Transverse colon (tissue), 4 donors: Measurements from ENCODE around the gene NOS3. TPM values are rescaled to one million over a fixed set of nuclear protein-coding genes. Genes with fewer than 3 reads are reported as not detected.
"Not testable (repeated sequence)": the region's sequence is repeated elsewhere in the genome, so short reads cannot be mapped to it uniquely, and the experiment has no call there.

ENCODE experiments used
- DNase-seq: peaks from one replicate; pipeline ENCODE4 v3.0.0-alpha.2; 2019
- H3K27ac ChIP-seq, 4 donors: fragments of 200-600 bp; sonication (generic); 2 replicates each; pipeline ENCODE4 v1.5.1; 2016 to 2018; ENCODE audit warnings: inconsistent platforms in 4 of 4
- H3K27me3 ChIP-seq: fragments of 200-600 bp; sonication (generic); 2 replicates; pipeline ENCODE4 v1.5.1; 2017; ENCODE audit warnings: inconsistent platforms
- H3K36me3 ChIP-seq, 4 donors: fragments of 200-600 bp; sonication (generic); 2 replicates each; pipeline ENCODE4 v1.5.1; 2017 to 2019; ENCODE audit warnings: inconsistent platforms in 4 of 4
- H3K4me1 ChIP-seq, 4 donors: fragments of 200-600 bp; sonication (generic); 2 replicates each; pipeline ENCODE4 v1.5.1; 2017 to 2020; ENCODE audit warnings: inconsistent platforms in 4 of 4
- H3K4me3 ChIP-seq, 4 donors: fragments of 200-600 bp; sonication (generic); 1 replicate in 1 of 4; 2 replicates in 3 of 4; pipeline versions ENCODE4 v1.5.1 to v1.6.1; 2017 to 2019; ENCODE audit warnings: inconsistent platforms in 4 of 4
- H3K9me3 ChIP-seq, 2 donors: fragments of 200-600 bp; sonication (generic); 2 replicates each; pipeline ENCODE4 v1.5.1; 2017 to 2019; ENCODE audit warnings: inconsistent platforms in 2 of 2
- CTCF ChIP-seq, 5 experiments: fragments of 200-600 bp in 3 of 5; fragments of 450-650 bp in 2 of 5; sonication (generic) in 3 of 5; IDR thresholded peaks; 1 replicate in 2 of 5; 2 replicates in 3 of 5; pipeline ENCODE4 v1.5.1; 2016 to 2017; ENCODE audit warnings: antibody characterized with exemption in 5 of 5, inconsistent platforms in 3 of 5, mild to moderate bottlenecking in 2 of 5, moderate library complexity in 1 of 5
- EP300 ChIP-seq: sonication (generic); formaldehyde crosslinking; IDR thresholded peaks from one replicate; pipeline ENCODE4 v1.6.1; 2017; ENCODE audit warnings: antibody characterized with exemption, low read depth
- POLR2A ChIP-seq: fragments of 450-650 bp; IDR thresholded peaks from one replicate; pipeline ENCODE4 v1.6.1; 2016; ENCODE audit warnings: antibody characterized with exemption, mild to moderate bottlenecking, moderate library complexity
- POLR2AphosphoS5 ChIP-seq, 3 donors: sonication (generic); formaldehyde crosslinking; IDR thresholded peaks; one replicate each; pipeline ENCODE4 v1.6.1; 2016; ENCODE audit warnings: antibody characterized with exemption in 3 of 3
- WGBS, 2 donors: methylation state at CpG; one replicate each; pipeline ENCODE4 v1.1.5; 2018; ENCODE audit warnings: low coverage in 1 of 2; 5-methylcytosine and 5-hydroxymethylcytosine counted together
- in situ Hi-C, 4 donors: fragments of 200-750 bp; cut with MboI; loops; one replicate each; pipeline versions ENCODE4 v1.15.0 to v1.15.1; 2017; ENCODE audit warnings: low sequenced_read_pairs in 3 of 4, low pct_ligation_motif_present in 1 of 4, low pct_unique_long_range_greater_than_20kb in 1 of 4
- intact Hi-C: fragments of 100-400 bp; cut with DNase I; formaldehyde crosslinking; loops from one replicate; pipeline ENCODE4 v1.15.1; 2023; ENCODE audit warnings: low total_unique reads
- total RNA-seq, 4 donors: library from RNA; depleted of rRNA; stranded (reverse); fragments of >200 nt; gene quantifications; one replicate each; pipeline ENCODE4 v1.1.0, GENCODE V29; 2016

Gene NOS3
- total RNA-seq, 4 donors from 2014 or later = 2.5 to 34.2 (median 7.0) TPM

DNA sequence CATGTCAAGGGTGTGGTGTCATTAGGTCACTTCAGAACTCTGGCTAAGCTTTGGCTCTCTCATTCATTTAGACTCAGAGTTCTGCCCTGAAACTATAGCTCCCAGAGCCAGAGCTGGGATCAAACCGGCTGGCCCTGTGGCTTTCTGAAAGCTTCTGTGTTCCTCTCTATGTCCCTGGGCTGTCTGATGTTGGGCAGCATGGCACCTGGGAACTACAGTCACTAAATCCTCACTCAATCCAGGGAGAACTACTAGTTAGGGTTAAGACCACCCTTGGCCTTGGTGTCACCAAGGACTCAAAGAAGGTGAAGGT lies 20.2 kb downstream of the NOS3 start:
- peaks cover 18 to 37% (median 20%) of the 10 kb centered on the region in 4 donors for H3K4me1 ChIP-seq
- intact Hi-C loops = no loop called here
- TF ChIP-seq POLR2AphosphoS5 (IDR thresholded peaks at IDR 0.05) (no peak), POLR2A (no peak), CTCF (IDR thresholded peaks at IDR 0.05) (no peak), EP300 (no peak)
- no peak overlapping the region for H3K4me3 ChIP-seq
- H3K9me3 ChIP-seq = no peaks in the 10 kb centered on the region
- DNase-seq = no peak
- no peak overlapping the region for H3K27ac ChIP-seq
- 75% methylated on average over 1 of the region's 1 CpG; no CpG with 5 or more reads in 1 of the 2 donors for WGBS, 2 donors
- H3K27me3 ChIP-seq = peaks cover 1% of the 10 kb centered on the region
- in situ Hi-C loops = no loop called here
- no peaks in the 10 kb centered on the region for H3K36me3 ChIP-seq

DNA sequence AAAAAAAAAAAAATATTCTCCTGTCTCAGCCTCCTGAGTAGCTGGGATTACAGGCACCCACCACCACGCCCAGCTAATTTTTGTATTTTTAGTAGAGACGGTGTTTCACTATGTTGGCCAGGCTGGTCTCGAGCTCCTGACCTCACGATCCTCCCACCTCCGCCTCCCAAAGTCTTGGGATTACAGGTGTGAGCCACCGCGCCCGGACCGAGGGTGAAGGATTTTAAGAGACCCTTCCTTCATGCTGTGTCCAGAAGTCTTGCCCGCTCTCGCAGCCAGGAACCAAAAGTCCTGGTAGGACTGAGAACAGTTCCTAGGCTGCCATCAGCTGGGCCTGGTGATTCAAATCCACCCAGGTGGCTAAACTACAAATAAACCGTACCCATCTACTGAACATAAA lies 20.8 kb downstream of the NOS3 start:
- H3K27me3 ChIP-seq, H3K9me3 ChIP-seq, intact Hi-C loops, H3K36me3 ChIP-seq, H3K4me3 ChIP-seq, DNase-seq, in situ Hi-C loops: not testable (repeated sequence)
- Histone ChIP-seq H3K4me1 (peaks cover 18 to 37% (median 20%) of the 10 kb centered on the region in 4 donors), H3K27ac (peak overlapping the region in 3 of 4 donors; percentile 33 to 71 (median 57))
- WGBS, 2 donors = 82% methylated on average over 12 of the region's 12 CpGs; no CpG with 5 or more reads in 1 of the 2 donors

DNA sequence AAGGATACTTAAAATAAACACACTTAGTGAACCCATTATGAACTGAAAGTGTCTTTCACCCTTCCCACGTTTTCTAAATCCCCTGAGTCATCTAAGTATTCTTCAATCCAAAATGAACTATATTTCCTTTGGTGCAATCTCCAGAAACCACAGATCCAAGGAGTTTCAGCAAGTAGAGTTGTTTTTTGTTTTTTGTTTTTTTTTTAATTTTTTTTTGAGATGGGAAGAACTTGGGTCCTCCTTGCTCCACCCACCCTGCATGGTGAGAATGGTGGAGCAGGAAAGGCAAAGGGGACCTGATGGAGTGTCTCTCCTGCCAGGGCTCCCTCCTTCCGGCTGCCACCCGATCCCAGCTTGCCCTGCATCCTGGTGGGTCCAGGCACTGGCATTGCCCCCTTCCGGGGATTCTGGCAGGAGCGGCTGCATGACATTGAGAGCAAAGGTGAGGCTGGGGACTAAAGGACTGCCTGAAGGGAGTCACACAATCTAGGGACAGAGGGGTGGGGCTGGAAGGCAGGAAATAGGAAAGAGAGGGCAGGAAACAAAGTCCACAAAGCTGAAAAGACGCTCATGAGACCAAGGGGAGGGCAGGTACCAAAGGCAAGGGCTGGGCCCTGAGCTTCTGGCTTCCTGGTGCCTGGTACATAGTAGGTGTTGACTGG lies 21.3 kb downstream of the NOS3 start:
- in situ Hi-C loops (no loop called here), intact Hi-C loops (no loop called here)
- peaks cover 3% of the 10 kb centered on the region for H3K27me3 ChIP-seq
- H3K4me1 ChIP-seq = peaks cover 18 to 37% (median 20%) of the 10 kb centered on the region in 4 donors
- WGBS, 2 donors = 31 to 43% methylated on average over 2 to 6 of the region's 6 CpGs
- H3K4me3 ChIP-seq = no peak overlapping the region
- H3K27ac ChIP-seq = peak overlapping the region; percentile 33 to 71 (median 58)
- no peaks in the 10 kb centered on the region for H3K9me3 ChIP-seq
- DNase-seq = peak; percentile 76
- TF ChIP-seq EP300 = no peak
- peak in 2 of 5 experiments; percentile 9 to 34 for TF ChIP-seq CTCF (IDR thresholded peaks at IDR 0.05)
- no peaks in the 10 kb centered on the region for H3K36me3 ChIP-seq

GRCh38 chr7:151012911-151013347 lies 22.1 kb downstream of the NOS3 start:
- Histone ChIP-seq H3K27me3 (peaks cover 8% of the 10 kb centered on the region), H3K27ac (peak overlapping the region; percentile 33 to 71 (median 58))
- intact Hi-C loops = no loop called here

More at GRCh38 chr7:151012911-151013347, 22.1 kb downstream of the NOS3 start:
- Histone ChIP-seq H3K4me1 (peaks cover 19 to 39% (median 21%) of the 10 kb centered on the region in 4 donors), H3K9me3 (no peaks in the 10 kb centered on the region), H3K36me3 (no peaks in the 10 kb centered on the region), H3K4me3 (no peak overlapping the region)
- in situ Hi-C loops = no loop called here
- WGBS, 2 donors = 71% methylated on average over 22 of the region's 23 CpGs; no CpG with 5 or more reads in 1 of the 2 donors
- no peak for DNase-seq
- no peak for TF ChIP-seq POLR2AphosphoS5 (IDR thresholded peaks at IDR 0.05)
- peak in 4 of 5 experiments; percentile 14 to 22 (median 18) for TF ChIP-seq CTCF (IDR thresholded peaks at IDR 0.05)
